K562 (cell line): ENCODE measurements around the gene HP1BP3. TPM values are rescaled to one million over a fixed set of nuclear protein-coding genes. Genes with fewer than 3 reads are reported as not detected.

ENCODE experiments used
- ATAC-seq: fragments of 200-7000 bp; cut with Tn5 transposase; 3 replicates; pipeline ENCODE4 v1.9.1; 2020; ENCODE audit warnings: moderate library complexity
- BruUV-seq: library from RNA; stranded (reverse); fragments of 400-500 nt; replicated peaks from 2 replicates; lab custom pipeline; 2021; lab: Mats Ljungman, UMichigan
- CTCF ChIA-PET: fragments of 300-600 bp; formaldehyde crosslinking; extraction: SDS; loops from one replicate; lab custom pipeline; 2021; ENCODE audit warnings: low intra/inter-chr PET ratio; lab: Yijun Ruan, JAX
- POLR2A ChIA-PET: fragments of 300-600, 350-650 bp; sonication (Branson Sonifier 250); formaldehyde crosslinking; extraction: SDS; loops from one replicate; lab custom pipeline; 2021; ENCODE audit warnings: antibody characterized with exemption, inconsistent platforms; lab: Yijun Ruan, JAX
- DNase-seq, 4 experiments: peaks; one replicate each; pipeline versions ENCODE4 v3.0.0 to v3.0.0-alpha.2; 2011 to 2018; ENCODE audit warnings: low spot score in 3 of 4, mixed read lengths in 3 of 4; ENCODE audit errors: extremely low read depth in 1 of 4
- FAIRE-seq: peaks from 2 replicates; lab custom pipeline; 2011; peaks lifted over from hg19 to GRCh38; lab: Jason Lieb, UNC
- H2AFZ ChIP-seq: 2 replicates; pipeline ENCODE4 v1.6.0; 2011; ENCODE audit warnings: low read depth, low read length, control low read depth, inconsistent platforms
- H3K27ac ChIP-seq: fragments of 200-600 bp; 3 replicates; pipeline ENCODE4 v1.8.0; 2011; ENCODE audit warnings: low read depth, mild to moderate bottlenecking, control low read depth, inconsistent platforms, low read length, moderate library complexity, mixed read lengths; ENCODE audit errors: extremely low read depth
- H3K27me3 ChIP-seq, 2 experiments: fragments of 300-600 bp in 1 of 2; 2 replicates in 1 of 2; 3 replicates in 1 of 2; pipeline versions ENCODE4 v1.6.0 to v1.8.0; 2011; ENCODE audit warnings: inconsistent platforms in 2 of 2, low read length in 2 of 2, mild to moderate bottlenecking in 1 of 2, mixed read lengths in 1 of 2, moderate library complexity in 1 of 2; ENCODE audit not compliant: control insufficient read depth in 2 of 2, insufficient read depth in 2 of 2
- H3K36me3 ChIP-seq: fragments of 300-600 bp; 3 replicates; pipeline ENCODE4 v1.8.0; 2011; ENCODE audit warnings: mild to moderate bottlenecking, low read length, inconsistent platforms; ENCODE audit not compliant: control insufficient read depth, insufficient read depth
- H3K4me1 ChIP-seq, 2 experiments: fragments of 200-600 bp in 1 of 2; replicated peaks in 1 of 2; 2 replicates in 1 of 2; 3 replicates in 1 of 2; pipeline versions ENCODE4 v1.5.1 to v1.8.0; 2011; ENCODE audit warnings: inconsistent platforms in 2 of 2, low read length in 2 of 2, mild to moderate bottlenecking in 1 of 2, mixed read lengths in 1 of 2, moderate library complexity in 1 of 2; ENCODE audit not compliant: control insufficient read depth in 2 of 2, insufficient read depth in 2 of 2
- H3K4me2 ChIP-seq: 2 replicates; pipeline ENCODE4 v1.6.1; 2011; ENCODE audit warnings: low read length, control low read depth, inconsistent platforms, mixed read lengths; ENCODE audit not compliant: insufficient read depth
- H3K4me3 ChIP-seq: fragments of 200-600 bp; sonication (generic), shearing (Covaris generic); 2 replicates; pipeline ENCODE4 v1.5.1; 2016; ENCODE audit warnings: control low read depth, inconsistent platforms
- H3K79me2 ChIP-seq: fragments of 200-600 bp; 3 replicates; pipeline ENCODE4 v1.8.0; 2011; ENCODE audit warnings: low read length, inconsistent platforms; ENCODE audit not compliant: control insufficient read depth, insufficient read depth
- H3K9ac ChIP-seq, 2 experiments: 2 replicates each; pipeline versions ENCODE4 v1.6.0 to v1.6.1; 2011; ENCODE audit warnings: low read depth in 2 of 2, low read length in 2 of 2, control low read depth in 1 of 2, inconsistent platforms in 1 of 2, mild to moderate bottlenecking in 1 of 2, mixed read lengths in 1 of 2; ENCODE audit not compliant: insufficient read depth in 1 of 2
- H3K9me1 ChIP-seq: one replicate; pipeline ENCODE4 v1.6.0; 2011; ENCODE audit warnings: inconsistent platforms, mild to moderate bottlenecking, low read length, moderate library complexity; ENCODE audit not compliant: control insufficient read depth, insufficient read depth
- H3K9me3 ChIP-seq: replicated peaks from 2 replicates; pipeline ENCODE4 v1.5.1; 2011; ENCODE audit warnings: low read depth, low read length, inconsistent platforms; ENCODE audit not compliant: control insufficient read depth, insufficient read depth
- H4K20me1 ChIP-seq: replicated peaks from 2 replicates; pipeline ENCODE4 v1.6.1; 2011; ENCODE audit warnings: low read length, inconsistent platforms, mixed read lengths; ENCODE audit not compliant: control insufficient read depth, insufficient read depth
- GATAD2A ChIP-seq: fragments of 450-650 bp; IDR thresholded peaks from 2 replicates; pipeline ENCODE4 v1.6.1; 2017
- GTF2F1 ChIP-seq: IDR thresholded peaks from 2 replicates; pipeline ENCODE4 v1.6.1; 2011; ENCODE audit warnings: low read depth, low read length, improper control_type of control experiment
- HDAC8 ChIP-seq: fragments of 450-650 bp; IDR thresholded peaks from 2 replicates; pipeline ENCODE4 v1.6.1; 2016; ENCODE audit warnings: mild to moderate bottlenecking, missing genetic modification characterization, moderate library complexity, missing compliant biosample characterization
- HMGN3 ChIP-seq: IDR thresholded peaks from 2 replicates; pipeline ENCODE4 v1.6.1; 2011; ENCODE audit warnings: borderline replicate concordance, low read depth, mild to moderate bottlenecking, mixed read lengths, low read length; ENCODE audit not compliant: insufficient read length; ENCODE audit errors: extremely low read depth
- HNRNPH1 ChIP-seq: fragments of 200-400 bp; formaldehyde crosslinking; optimal IDR thresholded peaks from 2 replicates; pipeline ENCODE3; 2017; ENCODE audit warnings: low read depth, mild to moderate bottlenecking, low read length, moderate library complexity
- MAFF ChIP-seq: IDR thresholded peaks from 2 replicates; pipeline ENCODE4 v1.6.1; 2012; ENCODE audit warnings: low read length, improper control_type of control experiment
- MIER1 ChIP-seq: fragments of 450-650 bp; IDR thresholded peaks from 2 replicates; pipeline ENCODE4 v1.6.1; 2016; ENCODE audit warnings: antibody characterized with exemption, mild to moderate bottlenecking, low read depth
- NFE2 ChIP-seq: IDR thresholded peaks from 2 replicates; pipeline ENCODE4 v1.6.1; 2014; ENCODE audit warnings: antibody characterized with exemption, low read depth
- NFRKB ChIP-seq: fragments of 450-650 bp; IDR thresholded peaks from 2 replicates; pipeline ENCODE4 v1.6.1; 2016; ENCODE audit warnings: low read depth
- NFXL1 ChIP-seq: fragments of 450-650 bp; formaldehyde crosslinking; IDR thresholded peaks from 2 replicates; pipeline ENCODE4 v1.4.0; 2021; ENCODE audit warnings: mild to moderate bottlenecking
- NR2C2 ChIP-seq, 2 experiments: fragments of 200-800 bp in 1 of 2; sonication (Bioruptor generic) in 1 of 2; sonication (generic) in 1 of 2; formaldehyde crosslinking in 1 of 2; IDR thresholded peaks; 2 replicates each; pipeline versions ENCODE4 v1.6.1 to v1.8.0; 2016 to 2022; ENCODE audit warnings: mild to moderate bottlenecking in 1 of 2, missing compliant biosample characterization in 1 of 2, missing genetic modification characterization in 1 of 2, missing genetic modification reagents in 1 of 2
- NR2F6 ChIP-seq: fragments of 450-650 bp; formaldehyde crosslinking; IDR thresholded peaks from 2 replicates; pipeline ENCODE4 v1.4.0; 2020; ENCODE audit warnings: mild to moderate bottlenecking
- POLR2AphosphoS2 ChIP-seq: IDR thresholded peaks from 2 replicates; pipeline ENCODE4 v1.6.1; 2012; ENCODE audit warnings: low read length, improper control_type of control experiment
- RBBP5 ChIP-seq: fragments of 200-600 bp; sonication (generic); IDR thresholded peaks from 2 replicates; pipeline ENCODE4 v1.6.1; 2012; ENCODE audit warnings: borderline replicate concordance, mild to moderate bottlenecking, low read length, control low read depth, inconsistent platforms; ENCODE audit not compliant: insufficient read depth, poor library complexity, severe bottlenecking
- SPI1 ChIP-seq: IDR thresholded peaks from 2 replicates; pipeline ENCODE4 v1.6.1; 2011; ENCODE audit warnings: low read depth, low read length, control low read depth, borderline replicate concordance
- TCF3 ChIP-seq: sonication (generic); formaldehyde crosslinking; IDR thresholded peaks from 2 replicates; pipeline ENCODE4 v1.4.0; 2020; ENCODE audit warnings: mild to moderate bottlenecking, missing genetic modification reagents
- ZNF224 ChIP-seq: sonication (generic); formaldehyde crosslinking; IDR thresholded peaks from 2 replicates; pipeline ENCODE4 v1.8.0; 2022; ENCODE audit warnings: mild to moderate bottlenecking, missing genetic modification reagents
- ZNF384 ChIP-seq: IDR thresholded peaks from 2 replicates; pipeline ENCODE4 v1.6.1; 2012; ENCODE audit warnings: low read depth, low read length, improper control_type of control experiment
- WGBS: fragments of 100-300 bp; shearing (Covaris generic); methylation state at CpG from one replicate; pipeline ENCODE4 v1.1.6; 2016; ENCODE audit warnings: low coverage, mixed read lengths; ENCODE audit not compliant: insufficient coverage; ENCODE audit errors: missing lambda C conversion rate; 5-methylcytosine and 5-hydroxymethylcytosine counted together
- in situ Hi-C: fragments of 300-500 bp; cut with MboI; formaldehyde crosslinking; loops from 4 replicates; pipeline ENCODE4 v1.15.0; 2018; ENCODE audit warnings: inconsistent platforms, mixed read lengths
- intact Hi-C: fragments of 100-400 bp; cut with micrococcal nuclease; formaldehyde crosslinking; loops from 2 replicates; pipeline ENCODE4 v1.14.2; 2022
- polyA plus RNA-seq, 8 experiments: library from polyadenylated mRNA; depleted of rRNA in 4 of 8; stranded (reverse) in 5 of 8; unstranded in 3 of 8; fragments of >200 nt; fragmentation: Nextera tagmentation in 2 of 8; fragmentation: Illumina TruSeq in 1 of 8; extraction: Ambion mirVana in 2 of 8; extraction: Trizol in 1 of 8; gene quantifications; 2 replicates each; pipeline versions ENCODE4 v1.2.1 to v1.2.3, GENCODE V29; 2011 to 2014; ENCODE audit warnings: inconsistent platforms in 1 of 8, missing spikeins in 1 of 8
- total RNA-seq, 7 experiments: library from RNA; depleted of rRNA in 6 of 7; stranded (reverse); fragments of >200 nt in 6 of 7; fragmentation: Illumina TruSeq in 2 of 7; extraction: Trizol in 2 of 7; gene quantifications; 2 replicates each; pipeline versions ENCODE4 v1.2.1 to v1.2.3, GENCODE V29; 2011 to 2021; ENCODE audit warnings: low replicate concordance in 1 of 7
- TF ChIP-seq, protein P1 (sequence below): fragments of 250-450 bp; sonication (Bioruptor Pico); IDR thresholded peaks from 2 replicates; pipeline ENCODE4 v1.8.0; 2021; ENCODE audit warnings: moderate library complexity, mild to moderate bottlenecking, inconsistent platforms
- TF ChIP-seq, protein P2 (sequence below): sonication (generic); formaldehyde crosslinking; IDR thresholded peaks from 2 replicates; pipeline ENCODE4 v1.5.0; 2020; ENCODE audit warnings: missing genetic modification reagents

Gene HP1BP3
- total and polyA plus RNA-seq, 9 of the 15 experiments (the other 6 are each of a cell fraction or from before 2014, with no cell fraction given): 57.3 to 513 (median 240) TPM

DNA sequence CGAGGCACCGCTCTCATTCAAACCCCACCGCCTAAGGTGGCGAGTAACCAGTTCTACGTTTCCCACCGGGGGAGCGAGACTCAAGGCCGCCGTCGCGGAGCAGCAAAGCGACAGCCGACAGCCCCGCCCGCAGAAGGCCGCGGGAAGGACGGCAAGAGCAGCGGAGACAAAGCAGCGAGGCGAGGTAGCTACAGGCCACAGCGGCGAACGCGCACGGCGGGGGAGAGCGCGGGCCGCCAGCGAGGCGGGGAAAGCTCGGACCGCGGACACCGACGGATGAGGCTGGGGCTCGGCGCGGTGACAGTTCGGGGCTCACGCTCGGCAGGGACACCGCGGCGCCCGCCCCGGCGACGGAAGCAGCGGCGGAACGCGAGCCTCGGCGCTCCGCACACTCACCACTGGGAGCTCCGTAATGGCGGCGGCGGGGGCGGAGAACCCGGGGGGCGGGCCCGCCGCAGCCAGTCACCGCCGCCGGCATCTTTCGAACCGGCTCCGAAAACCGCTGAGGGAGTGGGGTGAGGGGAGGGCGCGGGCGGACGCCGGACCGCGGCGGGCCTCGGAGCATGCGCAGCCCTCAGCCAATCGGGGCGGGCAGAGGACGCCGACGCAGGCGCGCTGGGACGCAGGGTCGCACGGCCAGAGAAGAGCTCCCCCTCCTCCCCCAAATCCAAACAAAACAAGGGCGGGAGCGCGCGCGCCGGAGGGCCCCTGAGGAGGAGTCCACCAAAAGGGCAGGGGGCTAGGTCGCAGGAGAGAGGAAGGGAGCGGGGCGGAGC lies 666 bp downstream of the HP1BP3 start:
- Histone ChIP-seq H3K9me3 (no peaks in the 10 kb centered on the region), H3K36me3 (peaks cover 36% of the 10 kb centered on the region; the same call in 2 of the 3 replicates), H3K4me2 (peak overlapping the region; percentile 100), H3K4me3 (peak overlapping the region; percentile 99), H3K9me1 (no peaks in the 10 kb centered on the region), H3K4me1 (peaks cover 18 to 26% of the 10 kb centered on the region in 2 experiments), H3K9ac (peak overlapping the region; percentile 98 to 99), H3K79me2 (peaks cover 62% of the 10 kb centered on the region), H3K27ac (peak overlapping the region; percentile 99), H2AFZ (peak overlapping the region; percentile 90), H3K27me3 (no peaks in the 10 kb centered on the region), H4K20me1 (peaks cover 19% of the 10 kb centered on the region)
- POLR2A ChIA-PET: interaction anchor here (0.6 to 9.7 kb wide), 32 partner anchors 11 to 1929 kb away, joined by 3 to 79 read pairs (median 4); partner anchors contain the start of genes DDOST and KIF17
- peak; percentile 90 for ATAC-seq
- WGBS: under 1% methylated on average over 66 of the region's 102 CpGs
- intact Hi-C loops: loop anchor here (5.0 kb wide), 1 partner anchor 391 kb away; the partner anchor contains the start of gene EIF4G3
- in situ Hi-C loops: no loop called here
- no TSS peak for BruUV-seq
- CTCF ChIA-PET: no interaction called here
- DNase-seq: peak; percentile 95 to 98 (median 98)
- FAIRE-seq: peak; percentile 62
- TF ChIP-seq HNRNPH1 (no peak), HDAC8 (tag) (0 out of 2 replicates have a peak, but pooled peaks have one; percentile 66), GTF2F1 (no peak), RBBP5 (peak; percentile 100), NFE2 (0 out of 2 replicates have a peak, but pooled peaks have one; percentile 16), NFXL1 (CRISPR knock-in tag) (no peak), SPI1 (no peak), GATAD2A (peak; percentile 50; the same call in 1 of the 2 replicates), MAFF (no peak), MIER1 (no peak), NFRKB (0 out of 2 replicates have a peak, but pooled peaks have one; percentile 41), HMGN3 (peak; percentile 74), ZNF384 (no peak), NR2C2 (CRISPR knock-in tag; IDR thresholded peaks at IDR 0.05) (no peak), NR2C2 (tag; IDR thresholded peaks at IDR 0.05) (no peak), POLR2AphosphoS2 (peak; percentile 80; the same call in 1 of the 2 replicates), ZNF224 (CRISPR knock-in tag) (peak; percentile 21; the same call in 1 of the 2 replicates), TCF3 (CRISPR knock-in tag) (no peak; the same call in 1 of the 2 replicates), NR2F6 (CRISPR knock-in tag) (no peak)
- TF ChIP-seq, protein P1, sequence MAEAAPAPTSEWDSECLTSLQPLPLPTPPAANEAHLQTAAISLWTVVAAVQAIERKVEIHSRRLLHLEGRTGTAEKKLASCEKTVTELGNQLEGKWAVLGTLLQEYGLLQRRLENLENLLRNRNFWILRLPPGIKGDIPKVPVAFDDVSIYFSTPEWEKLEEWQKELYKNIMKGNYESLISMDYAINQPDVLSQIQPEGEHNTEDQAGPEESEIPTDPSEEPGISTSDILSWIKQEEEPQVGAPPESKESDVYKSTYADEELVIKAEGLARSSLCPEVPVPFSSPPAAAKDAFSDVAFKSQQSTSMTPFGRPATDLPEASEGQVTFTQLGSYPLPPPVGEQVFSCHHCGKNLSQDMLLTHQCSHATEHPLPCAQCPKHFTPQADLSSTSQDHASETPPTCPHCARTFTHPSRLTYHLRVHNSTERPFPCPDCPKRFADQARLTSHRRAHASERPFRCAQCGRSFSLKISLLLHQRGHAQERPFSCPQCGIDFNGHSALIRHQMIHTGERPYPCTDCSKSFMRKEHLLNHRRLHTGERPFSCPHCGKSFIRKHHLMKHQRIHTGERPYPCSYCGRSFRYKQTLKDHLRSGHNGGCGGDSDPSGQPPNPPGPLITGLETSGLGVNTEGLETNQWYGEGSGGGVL (CRISPR knock-in tag): no peak
- TF ChIP-seq, protein P2, sequence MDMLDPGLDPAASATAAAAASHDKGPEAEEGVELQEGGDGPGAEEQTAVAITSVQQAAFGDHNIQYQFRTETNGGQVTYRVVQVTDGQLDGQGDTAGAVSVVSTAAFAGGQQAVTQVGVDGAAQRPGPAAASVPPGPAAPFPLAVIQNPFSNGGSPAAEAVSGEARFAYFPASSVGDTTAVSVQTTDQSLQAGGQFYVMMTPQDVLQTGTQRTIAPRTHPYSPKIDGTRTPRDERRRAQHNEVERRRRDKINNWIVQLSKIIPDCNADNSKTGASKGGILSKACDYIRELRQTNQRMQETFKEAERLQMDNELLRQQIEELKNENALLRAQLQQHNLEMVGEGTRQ (CRISPR knock-in tag): no peak
